GM12878 (cell line): ENCODE results near the gene POU2AF1. TPM values are rescaled to one million over a fixed set of nuclear protein-coding genes. Genes with fewer than 3 reads are reported as not detected.

Experiments
- ATAC-seq: fragments of 200-7000 bp; cut with Tn5 transposase; 3 replicates; pipeline ENCODE4 v1.9.1; 2020; ENCODE audit warnings: mild to moderate bottlenecking, moderate library complexity
- BruUV-seq: library from RNA; stranded (reverse); fragments of 400-500 nt; replicated peaks from 2 replicates; lab custom pipeline; 2021; lab: Mats Ljungman, UMichigan
- CTCF ChIA-PET: fragments of 300-600 bp; sonication (Branson Sonifier 250); formaldehyde crosslinking; extraction: SDS; loops from one replicate; lab custom pipeline; 2021; ENCODE audit warnings: inconsistent platforms; lab: Yijun Ruan, JAX
- POLR2A ChIA-PET: fragments of 350-600 bp; formaldehyde crosslinking; extraction: SDS; loops from one replicate; lab custom pipeline; 2021; ENCODE audit warnings: inconsistent platforms; lab: Charles Lee
- RAD21 ChIA-PET: fragments of 300-600 bp; sonication (Branson Sonifier 250); formaldehyde crosslinking; loops from one replicate; lab custom pipeline; 2023; ENCODE audit warnings: antibody characterized with exemption; ENCODE audit not compliant: unreplicated experiment; lab: Charles Lee
- SMC1A ChIA-PET: fragments of 300-600 bp; sonication (Branson Sonifier 250); formaldehyde crosslinking; loops from one replicate; lab custom pipeline; 2023; ENCODE audit not compliant: unreplicated experiment, uncharacterized antibody; lab: Charles Lee
- DNase-seq: peaks from one replicate; pipeline ENCODE4 v3.0.0-alpha.2; 2011; ENCODE audit warnings: low read depth, low spot score
- FAIRE-seq: peaks from 3 replicates; lab custom pipeline; 2011; peaks lifted over from hg19 to GRCh38; lab: Jason Lieb, UNC
- H2AFZ ChIP-seq: 2 replicates; pipeline ENCODE4 v1.6.0; 2011; ENCODE audit warnings: low read depth, low read length, control low read depth; ENCODE audit not compliant: control insufficient read depth
- H3K27ac ChIP-seq: 2 replicates; pipeline ENCODE4 v1.5.1; 2011; ENCODE audit warnings: control low read depth; ENCODE audit not compliant: control insufficient read depth, insufficient read depth
- H3K27me3 ChIP-seq, 2 experiments: replicated peaks in 1 of 2; 2 replicates each; pipeline versions ENCODE4 v1.6.0 to v1.6.1; 2011; ENCODE audit warnings: low read length in 1 of 2; ENCODE audit not compliant: control insufficient read depth in 2 of 2, insufficient read depth in 2 of 2
- H3K36me3 ChIP-seq, 2 experiments: 2 replicates each; pipeline ENCODE4 v1.5.1; 2011; ENCODE audit warnings: low read length in 1 of 2; ENCODE audit not compliant: control insufficient read depth in 2 of 2, insufficient read depth in 2 of 2
- H3K4me1 ChIP-seq: 2 replicates; pipeline ENCODE4 v1.6.1; 2011; ENCODE audit warnings: mild to moderate bottlenecking, low read length, moderate library complexity, mixed read lengths; ENCODE audit not compliant: control insufficient read depth, insufficient read depth
- H3K4me2 ChIP-seq: 2 replicates; pipeline ENCODE4 v1.6.0; 2011; ENCODE audit warnings: control low read depth; ENCODE audit not compliant: control insufficient read depth, insufficient read depth
- H3K4me3 ChIP-seq: fragments of 200-600 bp; sonication (generic); 2 replicates; pipeline ENCODE4 v1.5.1; 2016
- H3K79me2 ChIP-seq: 2 replicates; pipeline ENCODE4 v1.6.0; 2011; ENCODE audit warnings: low read length; ENCODE audit not compliant: control insufficient read depth, insufficient read depth
- H3K9ac ChIP-seq: 2 replicates; pipeline ENCODE4 v1.8.0; 2011; ENCODE audit warnings: low read length, control low read depth, mixed read lengths; ENCODE audit not compliant: control insufficient read depth, insufficient read depth
- H3K9me3 ChIP-seq: replicated peaks from 3 replicates; pipeline ENCODE4 v1.5.1; 2011; ENCODE audit warnings: mild to moderate bottlenecking, low read length; ENCODE audit not compliant: control insufficient read depth, insufficient read depth
- H4K20me1 ChIP-seq: 2 replicates; pipeline ENCODE4 v1.6.0; 2011; ENCODE audit not compliant: control insufficient read depth, insufficient read depth
- ASH2L ChIP-seq: fragments of 300-600, 200-600 bp; sonication (generic); IDR thresholded peaks from 2 replicates; pipeline ENCODE4 v1.6.1; 2017; ENCODE audit warnings: low read depth, mild to moderate bottlenecking, borderline replicate concordance
- CHD2 ChIP-seq: IDR thresholded peaks from 2 replicates; pipeline ENCODE4 v1.6.1; 2011; ENCODE audit warnings: low read depth, low read length, improper control_type of control experiment, borderline replicate concordance
- ELK1 ChIP-seq: IDR thresholded peaks from 2 replicates; pipeline ENCODE4 v1.6.1; 2012; ENCODE audit warnings: low read depth, low read length, improper control_type of control experiment
- HCFC1 ChIP-seq: fragments of 150-350 bp; IDR thresholded peaks from 2 replicates; pipeline ENCODE4 v1.6.1; 2014; ENCODE audit warnings: low read length
- HDGF ChIP-seq: fragments of 450-650 bp; IDR thresholded peaks from 2 replicates; pipeline ENCODE4 v1.6.1; 2016; ENCODE audit warnings: antibody characterized with exemption
- HSF1 ChIP-seq: fragments of 150-350 bp; IDR thresholded peaks from 2 replicates; pipeline ENCODE4 v1.6.1; 2014; ENCODE audit warnings: mild to moderate bottlenecking, low read depth, low read length
- IRF3 ChIP-seq: fragments of 450-650 bp; IDR thresholded peaks from 2 replicates; pipeline ENCODE4 v1.6.1; 2014; ENCODE audit warnings: mild to moderate bottlenecking
- NR2C1 ChIP-seq: fragments of 450-650 bp; IDR thresholded peaks from 2 replicates; pipeline ENCODE4 v1.6.1; 2017; ENCODE audit warnings: antibody characterized with exemption, mild to moderate bottlenecking, moderate library complexity
- REST ChIP-seq: IDR thresholded peaks from 2 replicates; pipeline ENCODE4 v1.6.1; 2012; ENCODE audit warnings: mild to moderate bottlenecking, low read depth, low read length
- ZBTB33 ChIP-seq: fragments of 450-650 bp; IDR thresholded peaks from 2 replicates; pipeline ENCODE4 v1.6.1; 2017; ENCODE audit warnings: mild to moderate bottlenecking
- WGBS: methylation state at CpG from one replicate; pipeline ENCODE4 v1.1.6; 2016; ENCODE audit warnings: low lambda C conversion rate; ENCODE audit not compliant: insufficient replicate concordance, insufficient coverage; ENCODE audit errors: missing lambda C conversion rate; 5-methylcytosine and 5-hydroxymethylcytosine counted together
- in situ Hi-C: fragments of 300-500 bp; cut with MboI; formaldehyde crosslinking; loops from 9 replicates; pipeline ENCODE4 v1.14.3; 2018; ENCODE audit warnings: mixed read lengths
- intact Hi-C: fragments of 100-400 bp; cut with micrococcal nuclease; formaldehyde crosslinking; loops from one replicate; pipeline ENCODE4 v1.14.2; 2022; ENCODE audit not compliant: unreplicated experiment
- polyA plus RNA-seq, 11 experiments: library from polyadenylated mRNA; depleted of rRNA in 4 of 11; unstranded in 6 of 11; stranded (reverse) in 5 of 11; fragments of >200 nt; fragmentation: Nextera tagmentation in 4 of 11; fragmentation: Illumina TruSeq in 1 of 11; extraction: Ambion mirVana in 4 of 11; extraction: Trizol in 1 of 11; gene quantifications; 1 replicate in 1 of 11; 2 replicates in 10 of 11; pipeline versions ENCODE4 v1.2.1 to v1.2.3, GENCODE V29; 2011 to 2016; ENCODE audit warnings: inconsistent platforms in 2 of 11, missing spikeins in 2 of 11, low read depth in 1 of 11
- total RNA-seq, 4 experiments: library from RNA; depleted of rRNA in 3 of 4; stranded (reverse); fragments of >200 nt in 3 of 4; fragmentation: Illumina TruSeq in 1 of 4; extraction: Trizol in 1 of 4; gene quantifications; 2 replicates each; pipeline versions ENCODE4 v1.2.1 to v1.2.3, GENCODE V29; 2013 to 2021

The POU2AF1 gene
- total and polyA plus RNA-seq, 10 of the 15 experiments (the other 5 are each of a cell fraction or from before 2014, with no cell fraction given) = 13.1 to 169 (median 75.5) TPM

- SMC1A ChIA-PET = interaction anchor here (0.9 to 1.1 kb wide), 2 partner anchors 18 to 28 kb away, joined by 3 read pairs; no protein-coding TSS in a partner anchor
- no peaks in the 10 kb centered on the region; a peak in 1 of 4 replicates for H3K27me3 ChIP-seq
- POLR2A ChIA-PET = interaction anchor here (1.9 kb wide), 1 partner anchor 112 kb away, joined by 3 read pairs; no protein-coding TSS in a partner anchor
- H3K4me2 ChIP-seq = no peak overlapping the region
- no peak overlapping the region for H2AFZ ChIP-seq
- H3K4me3 ChIP-seq = no peak overlapping the region
- no peak overlapping the region for H3K27ac ChIP-seq
- no TSS peak for BruUV-seq
- CTCF ChIA-PET = interaction anchor here (1.7 kb wide), 1 partner anchor 15 kb away, joined by 3 read pairs; no protein-coding TSS in a partner anchor
- intact Hi-C loops (no loop called here), in situ Hi-C loops (no loop called here)
- H4K20me1 ChIP-seq = no peaks in the 10 kb centered on the region
- H3K9me3 ChIP-seq = no peaks in the 10 kb centered on the region
- no peaks in the 10 kb centered on the region for H3K36me3 ChIP-seq
- H3K4me1 ChIP-seq = no peaks in the 10 kb centered on the region
- no peak overlapping the region for H3K9ac ChIP-seq
- DNase-seq (no peak), ATAC-seq (no peak), FAIRE-seq (no peak)
- RAD21 ChIA-PET = no interaction called here
- 29% methylated on average over 6 of the region's 6 CpGs for WGBS
- H3K79me2 ChIP-seq = no peaks in the 10 kb centered on the region
- TF ChIP-seq HDGF (no peak), REST (no peak), IRF3 (no peak), NR2C1 (no peak), HCFC1 (no peak), ZBTB33 (no peak), CHD2 (no peak), HSF1 (no peak), ASH2L (no peak), ELK1 (no peak)
Observed at GRCh38 chr11:111310723-111311122, 68.4 kb downstream of the POU2AF1 start.
